ENCODE measurements around the gene PRODH2.
A peak's percentile ranks its signal among the peaks of the same experiment; 100 is the strongest.
"Not testable (repeated sequence)": the region's sequence is repeated elsewhere in the genome, so short reads cannot be mapped to it uniquely, and the experiment has no call there.

Gene PRODH2

GRCh38 chr19:35777961-35778360, 34.7 kb downstream of the PRODH2 start:
- no peak for DNase-seq

DNA sequence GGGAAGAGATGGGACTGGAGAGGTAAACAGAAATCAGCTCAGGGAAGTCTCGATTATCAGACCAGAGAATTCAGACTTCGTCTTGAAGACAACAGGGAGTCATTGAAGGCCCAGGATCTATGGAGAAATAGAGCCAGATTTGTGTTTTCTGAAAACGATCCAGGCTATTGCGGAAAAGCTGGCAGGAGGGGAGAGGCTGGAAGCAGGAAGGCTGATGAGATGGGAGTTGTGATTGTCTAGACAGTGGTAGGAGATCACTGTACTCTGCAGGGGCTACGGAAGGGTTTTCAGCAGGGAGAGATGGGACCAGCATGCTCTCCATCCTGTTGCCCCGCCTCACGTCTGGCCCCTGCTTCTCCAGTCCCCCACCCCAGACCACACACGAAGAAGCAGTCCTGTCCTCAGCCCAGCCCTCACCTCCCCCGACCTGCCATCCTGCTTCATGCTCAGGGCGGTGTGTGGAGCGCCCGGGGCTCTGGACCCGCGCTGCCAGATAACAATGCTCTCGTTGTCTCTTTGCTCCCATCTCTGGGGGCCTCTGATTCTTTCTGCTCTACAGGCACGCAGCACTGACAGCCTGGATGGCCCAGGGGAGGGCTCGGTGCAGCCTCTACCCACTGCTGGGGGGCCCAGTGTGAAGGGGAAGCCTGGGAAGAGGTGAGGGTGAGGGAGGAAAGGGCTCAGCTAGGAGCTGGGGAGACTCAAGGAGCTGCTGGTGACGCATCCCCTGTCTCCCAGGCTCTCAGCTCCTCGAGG, 35.4 kb downstream of the PRODH2 start:
- no peak for DNase-seq

- no peak for DNase-seq
Measured at GRCh38 chr19:35776102-35776788, 36.4 kb downstream of the PRODH2 start.

GRCh38 chr19:35775298-35776101, 37.1 kb downstream of the PRODH2 start, which contains the start of gene ARHGAP33:
TSS of gene ARHGAP33 (plus strand) at chr19:35775564. CDS start at chr19:35775659, 95 bp downstream.
- peak; percentile 99 for DNase-seq

- no peak for DNase-seq
Measured at GRCh38 chr19:35775046-35775297, 37.7 kb downstream of the PRODH2 start.

DNA sequence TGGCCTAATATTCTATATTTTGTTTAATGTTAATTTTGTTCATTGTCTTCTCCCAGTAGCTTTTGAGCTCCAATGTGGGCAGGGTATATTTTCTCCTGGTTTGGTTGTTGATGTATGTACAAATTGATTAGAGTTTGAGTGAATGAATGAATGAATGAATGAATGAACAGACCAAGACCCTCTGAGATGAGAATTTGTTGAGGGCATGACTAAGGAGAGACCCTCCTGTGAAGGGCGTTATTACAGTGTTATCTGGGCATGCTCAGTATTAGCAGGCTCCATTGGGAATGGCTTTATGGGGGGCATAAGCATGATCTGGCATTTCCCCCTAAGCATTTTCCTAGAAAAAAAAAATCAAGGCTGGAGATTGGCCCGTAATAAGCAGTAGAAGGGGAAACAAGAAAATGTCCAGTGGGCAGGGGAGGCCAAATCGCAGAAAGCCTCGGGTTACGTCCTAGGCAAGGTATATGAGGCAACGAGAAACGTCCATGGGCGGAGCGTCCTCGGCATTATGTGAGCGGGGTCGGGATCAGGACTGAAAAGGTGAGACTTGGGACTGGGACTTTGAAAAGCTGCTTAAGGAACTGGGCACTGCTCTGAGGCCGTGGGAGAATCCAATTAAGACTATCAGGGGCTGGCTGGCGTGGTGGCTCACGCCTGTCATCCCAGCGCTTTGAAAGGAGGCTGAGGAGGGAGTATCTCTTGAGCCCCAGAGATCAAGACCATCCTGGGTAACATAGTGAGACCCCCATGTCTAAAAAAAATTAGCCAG, 38.2 kb downstream of the PRODH2 start:
- DNase-seq: no peak

DNA sequence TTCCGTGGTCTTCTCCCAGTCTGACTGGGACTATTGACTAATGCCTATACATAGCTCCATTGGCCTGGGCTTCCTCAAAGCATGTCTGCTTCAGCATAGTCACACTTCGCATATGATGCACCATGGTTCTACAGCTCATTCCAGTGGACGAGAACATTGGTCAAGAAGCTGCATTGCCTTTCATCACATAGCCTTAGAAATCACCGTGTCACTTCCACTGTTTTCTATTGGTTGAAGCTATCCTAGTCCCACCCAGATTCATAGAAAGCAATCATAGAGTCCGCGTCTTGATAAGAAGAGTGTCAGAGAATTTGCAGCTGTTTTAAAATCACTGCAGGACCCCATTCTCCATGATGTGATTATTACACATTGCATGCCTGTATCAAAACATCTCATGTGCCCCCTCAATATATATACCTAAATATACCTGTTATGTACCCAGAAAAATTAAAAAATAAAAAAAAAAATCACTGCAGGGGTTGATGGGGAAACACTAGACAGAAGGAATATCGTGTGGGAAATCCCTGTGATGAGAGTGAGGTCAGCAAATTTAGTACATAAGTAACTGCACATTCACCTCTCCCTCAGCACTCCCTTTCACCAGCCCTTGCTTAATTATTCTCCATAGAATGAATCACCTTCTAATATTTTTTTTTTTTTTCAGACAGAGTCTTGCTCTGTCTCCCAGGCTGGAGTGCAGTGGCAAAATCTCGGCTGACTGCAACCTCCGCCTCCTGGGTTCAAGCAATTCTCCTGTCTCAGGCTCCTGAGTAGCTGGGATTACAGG, 39.4 kb downstream of the PRODH2 start:
- no peak for DNase-seq

DNA sequence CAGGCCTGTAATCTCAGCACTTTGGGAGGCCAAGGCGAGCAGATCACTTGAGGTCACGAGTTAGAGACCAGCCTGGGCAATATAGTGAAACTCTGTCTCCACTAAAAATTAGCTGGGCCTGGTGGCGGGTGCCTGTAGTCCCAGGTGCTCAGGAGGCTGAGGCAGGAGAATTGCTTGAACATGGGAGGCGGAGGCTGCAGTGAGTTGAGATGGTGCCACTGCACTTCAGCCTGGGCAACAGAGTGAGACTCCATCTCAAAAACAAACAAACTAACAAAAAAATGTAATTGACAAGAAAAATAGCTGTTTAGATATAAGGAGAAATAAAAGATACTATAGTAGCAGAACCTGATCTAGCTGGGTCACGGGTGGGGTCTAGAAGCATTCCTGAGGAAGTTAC, 40.3 kb downstream of the PRODH2 start:
- not testable (repeated sequence) for DNase-seq

DNA sequence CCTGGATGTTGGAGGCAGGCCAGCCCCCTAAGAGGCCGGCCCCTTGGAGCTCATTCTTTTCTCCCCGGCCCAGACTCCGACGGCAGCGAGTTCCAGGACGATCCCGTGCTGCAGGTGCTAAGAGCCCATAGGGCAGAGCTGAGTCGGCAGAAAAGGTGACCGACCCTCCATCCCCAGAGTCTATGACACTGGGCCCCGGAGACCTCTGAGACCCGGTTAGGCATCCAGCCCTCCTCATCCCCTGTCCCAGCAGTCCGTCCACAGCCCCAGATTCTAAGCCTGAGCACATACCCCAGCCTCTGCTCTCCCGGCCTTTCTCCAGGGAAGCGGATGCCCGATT, 44.6 kb downstream of the PRODH2 start:
- DNase-seq: no peak

DNA sequence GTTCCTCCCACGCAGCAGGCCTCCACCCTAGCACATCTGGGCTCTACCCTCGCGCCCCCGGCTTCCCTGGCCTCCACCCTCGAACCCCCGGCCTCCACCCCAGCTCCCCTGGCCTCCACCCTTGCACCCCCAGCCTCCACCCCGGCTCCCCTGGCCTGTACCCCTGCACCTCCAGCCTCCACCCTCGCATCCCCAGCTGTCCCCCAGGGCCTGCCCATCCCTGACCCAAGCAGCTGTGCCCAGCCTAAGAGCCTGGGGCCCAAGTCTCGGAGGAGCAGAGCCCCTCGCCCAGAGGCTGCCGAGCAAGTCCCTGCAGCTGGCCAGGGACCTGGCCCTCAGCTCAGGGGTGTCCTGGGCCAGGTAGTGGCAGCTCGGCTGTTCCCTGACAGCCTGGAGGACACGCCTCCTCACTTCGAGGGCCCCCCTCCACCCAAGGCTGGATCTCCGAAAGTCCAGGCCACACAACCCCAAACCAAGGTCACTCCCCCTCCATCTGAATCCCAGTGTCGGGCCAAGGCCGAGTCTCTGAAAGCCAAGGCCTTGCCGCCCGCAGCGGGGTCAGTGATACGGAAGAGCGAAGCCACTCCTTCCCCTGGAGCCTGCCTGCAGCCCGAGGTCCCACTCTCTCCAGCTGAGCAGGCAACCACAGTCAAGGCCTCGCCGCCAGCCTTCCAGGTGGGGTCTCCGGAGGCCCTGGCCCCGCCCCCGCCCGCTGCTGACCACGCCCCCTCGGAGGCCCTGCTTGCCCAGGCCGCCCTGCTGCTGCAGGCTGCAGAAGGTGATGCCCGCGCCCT, 45.2 kb downstream of the PRODH2 start:
- DNase-seq: no peak

GRCh38 chr19:35766571-35767104, 46.0 kb downstream of the PRODH2 start:
- DNase-seq: no peak

DNA sequence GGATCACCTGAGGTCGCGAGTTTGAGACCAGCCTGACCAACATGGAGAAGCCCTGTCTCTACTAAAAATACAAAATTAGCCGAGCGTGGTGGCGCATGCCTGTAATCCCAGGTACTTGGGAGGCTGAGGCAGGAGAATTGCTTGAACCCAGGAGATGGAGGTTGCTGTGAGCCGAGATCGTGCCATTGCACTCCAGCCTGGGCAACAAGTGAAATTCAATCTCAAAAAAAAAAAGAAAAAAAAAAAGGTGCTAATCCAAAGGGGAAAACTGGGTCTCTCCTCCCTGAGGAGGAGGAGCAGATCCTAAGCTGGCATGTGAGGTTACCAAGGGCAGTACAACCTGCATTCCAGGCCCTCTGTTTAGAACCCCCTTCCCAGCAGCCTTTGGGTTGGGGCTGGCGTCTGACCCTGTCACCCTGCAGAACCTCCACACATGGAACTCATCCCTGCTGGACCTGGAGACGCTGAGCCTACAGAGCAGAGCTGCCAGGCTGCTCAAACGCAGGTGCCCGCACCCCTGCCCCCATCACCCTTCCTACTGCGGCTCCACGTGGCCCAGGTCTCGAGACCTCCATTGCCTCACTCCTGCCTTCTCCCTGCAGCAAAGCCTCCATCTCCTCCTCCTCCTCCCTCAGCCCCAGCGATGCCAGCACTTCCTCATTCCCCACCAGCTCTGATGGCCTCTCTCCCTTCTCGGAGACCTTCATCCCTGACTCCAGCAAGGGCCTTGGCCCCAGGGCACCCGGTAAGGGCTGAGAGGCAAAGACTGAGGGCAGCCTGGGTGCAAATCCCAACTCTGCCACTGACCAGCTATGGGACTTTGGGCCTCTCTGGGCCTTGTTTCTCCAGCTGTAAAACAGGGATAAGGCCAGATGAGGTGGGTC, 48.0 kb downstream of the PRODH2 start:
- DNase-seq: no peak

DNA sequence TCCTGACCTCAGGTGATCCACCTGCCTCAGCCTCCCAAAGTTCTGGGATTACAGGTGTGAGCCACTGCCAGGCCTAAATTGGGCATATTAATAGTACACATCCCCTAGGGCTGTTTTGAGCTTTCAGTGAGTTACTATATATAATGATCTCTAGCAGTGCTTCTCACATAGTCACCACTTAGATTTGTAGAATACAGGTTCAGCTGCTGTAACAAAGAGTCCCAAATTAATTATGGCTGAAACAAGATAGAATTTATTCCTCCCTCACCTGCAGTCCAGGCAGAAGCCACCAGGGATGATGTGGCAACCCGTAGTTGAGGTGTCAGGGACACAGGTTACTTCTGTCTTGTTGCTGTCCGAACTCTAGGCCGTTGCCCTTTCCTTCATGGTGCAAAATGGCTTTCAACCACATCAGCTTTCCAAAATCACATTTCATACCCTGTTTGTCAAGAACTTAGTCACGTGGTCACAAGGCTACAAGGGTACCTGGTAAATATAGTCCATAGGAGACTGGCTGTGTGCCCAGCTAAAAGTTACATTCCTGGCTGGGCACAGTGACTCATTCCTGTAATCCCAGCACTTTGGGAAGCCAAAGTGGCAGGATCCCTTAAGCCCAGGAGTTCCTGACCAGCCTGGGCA, 51.8 kb downstream of the PRODH2 start:
- no peak for DNase-seq

- DNase-seq: no peak
Measured at GRCh38 chr19:35759697-35760096, 52.9 kb downstream of the PRODH2 start.

DNA sequence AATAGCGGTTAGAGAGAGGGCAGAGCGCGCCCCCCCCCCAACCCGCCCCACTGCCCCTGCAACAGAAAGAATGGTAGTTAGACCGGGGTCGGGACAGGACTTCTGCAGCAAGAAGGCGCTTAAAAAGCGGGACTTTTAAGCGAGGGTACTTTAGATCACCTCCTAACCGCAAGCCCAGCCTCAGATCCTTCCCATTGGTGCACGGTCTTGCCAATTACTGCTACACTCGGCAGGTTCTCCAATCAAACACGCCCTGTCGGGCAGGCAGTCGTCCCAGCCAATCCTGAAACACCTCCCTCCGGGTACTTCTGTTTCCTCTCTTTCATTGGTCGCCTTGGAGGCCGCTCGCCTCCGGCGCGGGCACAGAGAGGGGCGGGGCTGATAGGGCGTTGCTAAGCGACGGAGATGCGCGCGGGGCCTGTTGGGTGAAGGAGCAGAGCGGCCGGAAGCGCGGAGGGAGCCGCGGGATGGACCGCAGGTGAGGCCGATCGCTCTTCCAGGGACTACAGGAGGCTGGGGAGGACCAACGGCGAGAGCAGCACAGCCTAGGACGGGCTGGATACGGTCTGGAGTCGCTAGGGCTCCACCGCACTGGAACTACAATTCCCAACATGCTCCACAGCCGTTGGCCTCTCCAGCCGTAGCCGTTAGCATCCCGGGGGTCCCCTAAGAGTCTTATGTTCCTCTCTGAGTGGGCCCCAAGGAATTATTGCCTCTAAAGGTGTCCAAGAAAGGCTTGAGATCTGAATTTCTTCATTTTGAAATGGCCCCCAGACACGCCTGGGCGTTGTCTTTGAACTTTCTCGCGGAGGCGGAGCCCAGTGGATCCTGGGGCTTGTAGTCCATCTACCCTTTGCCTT, 54.7 kb downstream of the PRODH2 start, which contains the start of gene PROSER3:
TSS of gene PROSER3 (plus strand) at position 428 of the 860 bp plus-strand sequence. CDS start at position 468, 40 bp downstream.
- DNase-seq: peak; percentile 99

DNA sequence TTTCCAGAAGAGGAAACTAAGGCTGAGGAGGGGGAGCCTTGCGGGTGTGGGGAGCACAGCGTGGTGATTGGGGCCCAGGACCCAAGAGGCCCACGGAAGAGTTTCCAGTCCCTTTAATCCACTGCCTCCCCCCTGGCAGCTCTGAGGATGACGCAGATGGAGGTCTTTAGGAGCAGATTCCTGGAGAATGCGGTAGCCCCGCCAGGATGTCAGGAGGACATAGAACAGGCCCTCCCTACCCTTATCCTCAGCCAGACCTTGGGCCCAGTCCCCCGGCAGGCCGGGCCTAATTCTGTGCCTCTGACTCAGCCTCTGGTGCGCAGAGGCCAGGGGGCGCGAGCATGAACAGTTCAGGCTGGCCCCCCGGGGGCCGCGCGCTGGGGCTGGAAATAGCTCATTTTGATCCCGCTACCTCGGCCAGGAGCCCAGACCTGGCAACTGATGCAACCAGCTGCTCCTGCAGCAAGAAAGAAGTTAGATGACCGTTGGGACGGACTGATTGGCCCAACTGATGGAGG, 55.4 kb downstream of the PRODH2 start:
- no peak for DNase-seq

- DNase-seq: no peak
Measured at GRCh38 chr19:35756377-35757230, 56.0 kb downstream of the PRODH2 start, which contains the start of gene HSPB6. TSS of gene HSPB6 (minus strand) at chr19:35757029. CDS start at chr19:35757008, 21 bp downstream.

Measured in NCI-H1930 (cell line).